HG03521 (cell line): ENCODE data around the gene SCAMP4.
A peak's percentile ranks its signal among the peaks of the same experiment; 100 is the strongest.

Experiments
- ATAC-seq: cut with Tn5 transposase; IDR thresholded peaks from one replicate; pipeline ENCODE4 v1.9.1; 2021; ENCODE audit warnings: mild to moderate bottlenecking, moderate library complexity; ENCODE audit not compliant: unreplicated experiment

SCAMP4 gene

DNA sequence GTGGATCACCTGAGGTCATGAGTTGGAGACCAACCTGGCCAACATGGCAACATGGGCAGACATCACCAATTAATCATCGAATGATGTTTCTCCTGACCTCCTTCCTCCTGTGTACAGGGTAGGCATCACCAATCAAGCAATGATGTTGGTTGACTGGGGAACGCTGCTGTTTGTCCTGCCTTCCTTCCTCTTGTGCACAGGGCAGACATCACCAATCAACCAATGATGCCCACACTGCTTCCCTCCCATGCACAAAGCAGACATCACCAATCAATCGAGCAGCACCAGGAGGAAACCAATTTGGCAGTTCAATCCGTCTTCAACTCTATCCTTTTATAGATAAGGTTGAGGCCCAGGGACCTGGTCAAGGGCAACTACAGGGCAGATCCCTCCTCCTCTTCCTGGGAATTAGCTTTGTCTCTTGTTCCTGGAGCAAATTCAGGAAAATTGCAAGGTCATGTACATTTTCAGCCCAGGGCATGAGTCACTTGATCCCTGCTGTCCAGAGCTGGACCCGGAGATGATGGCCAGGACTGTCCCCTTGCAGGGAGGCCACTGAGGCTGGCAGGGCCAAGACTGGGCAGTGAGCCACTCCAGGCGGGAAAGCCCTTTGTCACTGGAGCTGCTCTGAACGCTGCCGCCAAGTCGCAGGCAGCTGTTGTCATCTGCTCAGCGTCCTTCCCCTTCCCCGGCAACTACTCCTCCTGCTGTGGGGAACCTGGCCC is 30.4 kb downstream of the SCAMP4 start:
- no peak for ATAC-seq

DNA sequence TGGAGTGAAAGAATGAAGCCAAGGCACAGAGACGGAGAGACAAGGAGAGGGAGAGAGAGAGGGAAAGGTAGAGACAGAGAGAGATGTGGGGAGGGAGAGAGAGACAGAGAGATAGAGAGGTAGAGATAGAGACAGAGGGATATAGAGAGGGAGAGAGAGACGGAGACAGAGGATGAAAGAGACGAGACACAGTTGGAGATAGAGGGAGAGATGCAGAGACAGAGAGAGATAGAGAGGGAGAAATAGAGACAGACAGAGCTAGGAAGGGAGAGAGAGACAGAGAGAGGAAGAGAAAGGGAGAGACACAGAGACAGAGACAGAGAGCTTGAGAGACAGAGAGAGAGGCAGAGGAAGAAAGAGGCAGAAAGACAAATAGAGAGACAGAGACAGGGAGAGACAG is 31.2 kb downstream of the SCAMP4 start:
- no peak for ATAC-seq

DNA sequence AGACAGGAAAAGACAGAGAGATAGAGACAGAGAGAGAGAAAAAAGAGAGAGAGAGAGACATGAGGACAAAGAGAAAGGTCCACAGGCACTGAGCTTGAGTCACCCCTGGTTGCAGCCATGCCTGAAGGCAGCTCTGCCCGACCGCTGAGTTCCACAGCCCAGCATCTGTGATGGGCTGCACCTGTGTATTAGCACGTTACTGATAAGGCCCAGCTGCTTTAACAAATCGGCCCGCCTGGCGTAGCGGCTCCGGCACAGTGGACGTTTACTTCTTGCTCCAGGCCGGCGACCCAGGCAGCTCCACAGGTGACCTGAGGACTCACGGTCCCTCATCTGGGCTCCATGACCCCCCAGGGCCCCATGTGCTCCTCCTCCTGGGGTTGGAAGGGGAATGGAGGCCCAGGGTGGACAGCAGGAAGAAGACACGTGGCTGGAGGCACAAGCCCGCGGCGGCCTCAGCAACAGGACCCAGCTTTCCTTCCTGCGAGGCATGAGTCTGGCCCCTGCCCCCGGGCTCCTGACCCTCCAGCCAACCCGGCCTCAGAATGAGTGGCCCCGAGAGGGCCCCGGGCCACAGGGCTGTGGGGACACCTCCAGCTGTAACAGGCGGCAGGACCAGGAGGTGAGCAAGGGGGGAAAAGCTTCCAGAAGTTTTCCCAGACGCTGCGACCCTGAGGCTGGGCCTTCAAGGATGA is 31.9 kb downstream of the SCAMP4 start:
- ATAC-seq, result no peak

DNA sequence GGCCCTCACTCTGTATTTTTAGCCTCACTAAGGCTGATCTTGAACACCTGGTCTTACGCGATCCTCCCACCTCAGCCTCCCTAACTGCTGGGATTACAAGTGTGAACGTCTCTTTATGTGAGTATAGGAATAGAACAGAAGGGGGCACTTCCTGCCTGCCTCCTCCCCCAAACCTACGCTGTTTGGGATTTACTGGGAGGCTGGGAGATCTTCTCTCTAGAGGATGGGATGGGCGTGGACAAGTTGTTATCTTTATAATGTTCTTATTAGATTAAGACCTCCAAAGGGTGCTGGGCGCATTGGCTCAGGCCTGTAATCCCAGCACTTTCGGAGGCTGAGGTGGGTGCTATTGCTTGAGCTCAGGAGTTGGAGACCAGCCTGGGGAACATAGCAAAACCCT is 32.9 kb downstream of the SCAMP4 start:
- no peak for ATAC-seq

DNA sequence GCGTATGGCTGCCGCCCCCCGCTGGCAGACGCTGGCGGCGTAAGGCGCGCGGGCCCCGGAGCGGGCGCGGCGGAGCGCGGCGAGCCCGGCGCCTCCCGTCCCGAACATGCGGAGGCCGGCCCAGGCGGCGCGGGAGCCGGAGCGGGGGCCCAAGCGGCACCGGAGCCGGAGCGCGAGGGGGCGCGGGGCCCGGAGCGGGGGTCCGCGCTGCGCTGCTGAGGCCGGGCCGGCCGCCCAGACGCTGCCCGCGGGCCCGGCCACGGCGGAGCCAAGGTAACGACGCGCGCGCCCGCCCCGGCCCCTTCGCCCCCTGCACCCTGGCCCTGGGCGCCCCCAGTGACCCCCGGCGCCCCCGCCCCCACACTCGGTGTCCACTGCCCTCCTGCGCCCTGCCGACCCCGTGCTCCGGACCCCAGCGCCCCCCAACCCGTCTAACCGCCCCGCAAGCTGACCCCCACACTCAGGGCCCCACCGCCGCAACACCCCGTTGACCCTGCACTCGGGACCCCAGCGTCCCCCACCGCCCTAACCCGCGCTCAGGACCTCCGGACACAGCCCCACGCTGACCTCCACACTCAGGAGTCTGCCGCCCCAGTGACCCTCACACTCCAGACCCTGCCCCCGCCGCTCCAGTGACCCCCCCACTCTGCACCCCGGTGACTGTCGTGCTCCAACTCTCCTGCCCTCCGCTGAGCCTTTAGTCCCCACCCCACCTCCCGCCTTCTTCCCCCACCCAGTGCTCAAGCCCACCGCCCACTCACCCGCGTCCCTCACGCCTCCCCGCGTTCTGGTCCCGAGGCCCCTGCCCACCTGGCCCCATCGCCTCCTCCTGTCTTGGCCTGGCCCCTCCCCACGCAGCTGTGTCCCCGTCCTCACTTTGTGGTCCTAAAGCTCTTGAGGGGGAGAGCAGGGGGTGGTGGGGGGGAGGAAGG is 36.2 kb downstream of the SCAMP4 start, which contains the start of gene CSNK1G2:
CSNK1G2 (plus strand) TSS at position 27 of the 932 bp plus-strand sequence. CDS start 28,601 bp downstream, outside the sequence.
- peak; percentile 61 for ATAC-seq

DNA sequence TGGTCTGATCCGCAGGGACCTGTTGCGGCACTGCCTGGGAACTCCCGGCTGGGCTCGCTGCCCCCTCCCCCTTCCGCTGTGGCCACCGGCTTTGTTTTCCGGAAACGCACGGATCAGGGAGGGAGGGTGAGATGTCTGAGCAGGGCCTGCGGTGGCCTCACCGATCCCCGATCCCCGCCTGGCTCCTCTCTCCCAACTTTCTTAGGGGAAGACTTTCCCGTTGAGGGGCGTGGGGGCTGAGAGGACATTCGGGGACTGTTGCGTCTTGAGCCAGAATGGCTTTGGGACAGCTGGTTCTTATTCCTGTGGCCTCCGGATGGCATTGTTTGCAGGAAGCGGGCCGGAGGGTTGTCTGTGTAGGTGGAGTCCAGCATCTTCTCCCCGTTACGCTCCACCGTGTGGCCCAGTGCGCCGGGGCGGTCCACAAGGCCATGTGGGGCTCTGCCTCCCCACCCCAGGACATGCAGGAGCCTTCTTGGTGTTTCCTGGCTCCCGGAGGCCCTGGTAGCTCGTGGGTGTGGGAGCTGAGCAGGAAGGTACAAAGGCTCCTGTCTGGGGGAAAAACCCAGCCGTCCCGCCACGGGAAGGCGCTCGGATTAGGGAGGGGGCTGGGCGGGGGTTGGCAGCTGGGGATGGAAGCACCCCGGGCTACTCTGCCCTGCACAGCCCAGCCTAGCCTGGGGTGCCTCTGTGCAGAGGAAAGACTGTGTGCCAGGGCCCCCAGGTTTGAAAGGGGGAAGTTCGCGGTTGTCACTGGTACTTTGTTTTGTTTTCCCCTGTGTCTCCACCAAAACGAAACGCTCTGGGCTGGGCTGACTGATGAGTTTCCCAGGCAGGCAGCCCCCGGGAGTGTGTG is 37.1 kb downstream of the SCAMP4 start:
- no peak for ATAC-seq

DNA sequence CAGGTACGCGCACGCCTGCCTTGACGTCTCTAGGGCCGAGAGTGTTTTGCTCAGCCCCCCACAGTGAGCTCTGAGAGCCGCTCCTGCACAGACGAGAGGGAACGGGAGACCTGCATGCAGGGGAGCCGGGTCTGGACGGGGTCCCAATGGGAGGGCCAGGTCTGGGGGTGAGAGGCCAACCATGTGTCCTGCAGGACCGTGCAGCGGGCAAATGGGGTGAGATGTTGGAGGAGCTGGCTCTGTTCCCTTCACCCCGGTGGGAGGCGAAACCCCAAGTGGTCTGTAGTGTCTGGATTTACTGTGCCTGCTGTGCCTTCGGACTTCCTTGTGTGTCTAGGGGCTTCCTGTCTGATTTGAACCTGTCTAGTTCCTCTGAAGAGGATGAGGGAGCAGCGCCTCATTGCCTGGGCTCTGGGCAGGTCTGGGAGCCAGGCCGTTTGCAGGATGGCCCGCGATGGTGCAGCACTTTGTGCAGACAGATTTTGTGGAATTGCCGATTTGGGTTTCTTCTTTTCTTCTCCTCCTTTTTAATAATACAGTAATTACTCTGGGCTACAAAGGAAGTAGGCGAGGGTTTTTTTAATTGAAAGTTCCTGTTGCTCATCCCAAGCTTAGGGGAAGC is 37.8 kb downstream of the SCAMP4 start:
- ATAC-seq, result no peak

DNA sequence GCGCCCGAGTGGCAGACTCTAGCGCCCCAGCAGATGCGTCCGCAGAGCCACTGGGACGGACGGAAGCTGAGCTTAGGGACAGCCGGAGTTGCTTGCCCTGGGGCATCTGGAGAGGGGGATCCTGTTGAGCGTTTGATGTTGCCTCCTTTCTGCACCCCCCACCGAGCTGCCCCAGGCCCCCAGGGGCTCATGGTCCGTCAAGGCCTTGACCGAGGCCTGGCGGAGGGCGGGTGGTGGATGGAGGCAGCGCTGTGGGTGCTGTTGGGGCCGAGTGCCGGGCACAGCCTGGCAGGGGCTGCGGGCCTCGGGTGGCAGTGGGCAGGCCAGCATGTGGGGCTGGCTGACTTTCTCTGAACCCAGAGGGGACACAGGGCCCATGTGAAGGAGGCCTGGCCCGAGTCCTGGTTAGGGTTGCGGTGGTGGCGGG is 38.5 kb downstream of the SCAMP4 start:
- ATAC-seq, result no peak

DNA sequence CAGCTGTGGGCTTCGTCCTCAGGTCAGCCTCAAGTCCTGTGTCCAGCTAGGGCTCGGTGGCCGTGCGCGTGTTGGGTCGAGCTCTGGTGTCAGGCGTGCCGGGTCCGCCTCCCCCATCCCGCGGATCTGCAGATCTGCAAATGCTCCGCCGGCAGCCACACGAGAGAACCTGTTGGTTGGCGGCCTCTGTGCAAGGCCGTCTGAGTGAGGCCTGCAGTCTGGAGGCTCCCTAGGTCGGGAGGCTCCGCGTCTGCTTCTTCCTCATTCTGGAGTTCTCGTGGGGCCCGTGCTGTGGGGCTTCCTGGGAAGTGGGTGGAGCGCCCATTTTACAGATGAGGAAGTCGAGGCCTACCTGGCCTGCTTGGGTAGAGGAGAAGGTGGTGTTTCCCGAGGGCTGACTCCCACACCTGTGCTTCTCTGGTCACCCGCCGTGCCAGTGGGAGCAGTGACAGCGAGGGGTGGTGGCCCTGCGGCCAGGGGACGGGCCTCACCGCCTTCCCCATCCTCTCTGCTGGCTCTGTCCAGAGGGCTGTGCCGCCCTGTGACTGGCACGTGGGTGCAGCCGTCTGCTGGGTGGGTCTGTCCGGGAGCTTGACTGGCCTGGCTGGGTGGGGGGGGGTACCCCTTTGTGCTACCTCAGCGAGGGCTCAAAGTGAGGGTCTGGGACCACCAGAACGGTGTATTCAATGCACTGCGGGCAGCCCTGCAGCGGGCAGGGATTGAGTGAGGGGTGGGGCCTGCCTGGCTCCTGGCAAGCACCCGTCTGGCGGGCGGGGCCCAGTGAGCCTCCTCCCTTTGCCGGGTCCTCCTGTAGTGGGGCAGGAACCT is 39.1 kb downstream of the SCAMP4 start:
- ATAC-seq, result no peak

DNA sequence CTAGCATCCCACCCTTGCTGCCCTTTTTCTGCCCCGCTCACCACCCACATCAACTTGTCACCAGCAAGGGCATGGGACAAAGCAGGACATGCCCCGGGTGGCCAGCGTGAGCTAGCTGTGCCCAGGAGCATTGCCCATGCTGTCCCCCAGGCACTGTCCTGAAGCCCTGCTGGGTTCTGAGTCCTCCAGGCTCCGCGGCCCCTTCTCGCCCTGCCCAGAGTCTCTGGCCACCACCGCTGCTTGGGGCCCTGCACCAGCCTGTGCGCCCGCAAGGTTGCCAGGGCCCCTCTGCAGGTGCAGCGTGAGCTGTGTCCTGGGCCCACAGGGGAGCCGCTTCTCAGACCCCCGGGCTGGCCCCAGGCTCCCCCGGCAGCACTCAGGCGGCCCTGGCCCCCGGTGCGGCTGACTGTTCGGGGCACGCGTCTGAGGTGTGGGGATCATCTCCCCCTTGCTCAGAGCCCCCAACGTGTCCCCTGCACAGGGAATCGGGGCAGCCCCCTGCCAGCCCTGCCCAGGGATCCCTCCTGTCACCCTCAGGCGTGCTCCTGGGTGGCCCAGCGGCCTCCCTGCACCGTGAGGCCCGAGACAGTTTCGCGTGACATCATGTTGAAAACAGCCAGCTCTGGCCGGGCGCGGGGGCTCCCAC is 39.8 kb downstream of the SCAMP4 start:
- no peak for ATAC-seq

DNA sequence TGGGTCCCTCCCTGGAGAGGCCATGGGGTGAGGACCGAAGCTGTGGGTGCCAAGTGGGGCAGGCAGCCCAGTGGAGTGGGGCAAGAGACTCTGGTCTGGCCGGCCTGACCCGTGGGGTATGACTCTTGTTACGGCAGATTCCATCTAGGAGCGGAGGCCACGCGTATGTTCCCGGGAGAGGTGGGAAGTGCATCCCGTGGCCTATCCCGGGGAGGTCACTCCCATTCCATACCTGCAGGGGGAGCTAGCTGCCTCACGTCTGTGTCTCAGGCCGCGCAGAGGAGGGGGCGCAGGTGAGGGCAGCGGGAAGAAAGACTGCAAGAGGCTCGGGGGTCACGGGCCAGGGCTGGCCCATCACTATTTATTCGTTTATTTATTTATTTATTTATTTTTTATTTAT is 40.7 kb downstream of the SCAMP4 start:
- no peak for ATAC-seq

DNA sequence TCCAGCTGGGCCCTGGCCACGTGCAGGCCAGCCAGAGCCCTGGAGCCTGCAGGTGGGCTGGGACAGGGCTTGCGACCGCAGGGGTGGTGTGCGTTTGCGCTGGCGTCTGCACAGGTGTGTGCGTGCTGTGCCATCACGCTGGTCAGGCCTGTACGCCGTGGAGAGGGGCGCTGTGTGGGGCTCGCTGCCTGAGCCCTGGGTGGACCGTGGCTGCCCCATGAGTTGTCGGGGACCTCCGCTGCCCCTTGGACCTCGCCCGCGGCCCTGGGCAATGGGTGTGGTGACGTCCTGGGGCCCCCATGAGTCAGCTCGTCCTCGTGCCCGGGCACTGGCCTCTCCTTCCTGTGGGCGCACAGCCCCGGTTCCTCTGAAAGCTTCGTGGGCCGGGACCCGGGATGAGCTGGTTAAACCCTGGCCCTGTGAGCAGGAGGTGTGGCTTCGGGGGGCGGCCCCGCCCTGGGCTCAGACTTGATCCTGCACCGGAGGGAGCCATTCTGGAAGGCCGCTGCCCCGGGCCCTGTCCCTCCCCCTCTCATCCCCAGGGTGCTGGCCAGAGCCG is 42.5 kb downstream of the SCAMP4 start:
- ATAC-seq, result no peak

DNA sequence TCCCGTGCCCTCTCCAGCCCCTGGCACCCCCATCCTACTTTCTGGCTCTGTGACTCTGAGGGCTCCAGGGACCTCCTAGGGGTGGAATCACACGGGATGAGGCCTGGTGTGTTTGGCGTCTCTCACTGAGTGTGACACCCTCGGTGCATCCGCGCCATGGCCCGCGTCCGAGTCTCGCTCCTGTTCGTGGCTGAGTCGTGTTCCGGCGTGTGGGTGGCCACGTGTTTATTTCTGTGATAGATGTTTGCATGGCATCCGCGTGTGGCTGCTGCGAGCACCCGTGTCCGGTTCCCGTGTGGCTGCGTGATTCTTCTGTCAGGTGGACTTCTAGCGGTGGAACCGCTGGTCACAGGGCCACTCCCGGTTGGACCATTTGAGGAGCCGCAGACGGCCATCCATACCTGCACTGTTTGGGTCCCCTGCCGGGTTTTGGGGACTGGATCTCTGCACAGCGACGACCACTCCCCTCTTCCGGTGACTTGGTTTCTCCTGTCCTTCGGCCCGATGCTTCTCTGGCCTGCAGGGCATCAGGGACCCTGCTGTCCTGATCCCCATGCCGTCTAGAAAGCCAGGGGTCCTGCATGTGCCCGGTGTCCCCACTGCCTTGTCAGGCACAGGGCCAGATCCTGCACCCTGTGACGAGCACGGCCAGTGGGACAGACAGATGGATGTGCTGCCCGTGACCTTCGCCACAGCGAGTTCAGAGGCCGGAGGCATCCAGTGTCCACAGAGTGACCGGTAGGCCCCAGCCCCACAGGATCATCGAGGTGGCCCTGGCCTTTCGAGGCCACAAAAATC is 44.3 kb downstream of the SCAMP4 start:
- ATAC-seq, result no peak

DNA sequence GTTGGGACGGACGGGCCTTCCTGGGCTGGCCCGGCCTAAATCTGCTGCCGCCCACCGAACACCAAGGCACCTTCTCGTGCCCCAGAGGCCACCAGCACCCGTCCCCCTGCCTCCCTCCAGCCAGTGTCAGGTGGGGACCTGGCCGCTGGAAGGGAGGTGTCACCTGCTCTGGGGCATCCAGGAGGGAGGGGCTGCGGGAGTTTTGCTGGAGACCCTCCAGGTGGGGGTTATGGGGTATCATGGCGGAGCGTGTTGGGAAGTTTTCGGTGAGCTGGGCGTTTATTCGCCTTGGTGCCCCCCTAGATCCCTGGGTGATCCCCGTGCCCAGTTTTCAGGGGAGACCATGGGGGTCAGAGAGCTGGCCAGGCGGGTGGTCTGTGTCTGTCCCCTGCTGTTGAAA is 45.4 kb downstream of the SCAMP4 start:
- ATAC-seq, result no peak

DNA sequence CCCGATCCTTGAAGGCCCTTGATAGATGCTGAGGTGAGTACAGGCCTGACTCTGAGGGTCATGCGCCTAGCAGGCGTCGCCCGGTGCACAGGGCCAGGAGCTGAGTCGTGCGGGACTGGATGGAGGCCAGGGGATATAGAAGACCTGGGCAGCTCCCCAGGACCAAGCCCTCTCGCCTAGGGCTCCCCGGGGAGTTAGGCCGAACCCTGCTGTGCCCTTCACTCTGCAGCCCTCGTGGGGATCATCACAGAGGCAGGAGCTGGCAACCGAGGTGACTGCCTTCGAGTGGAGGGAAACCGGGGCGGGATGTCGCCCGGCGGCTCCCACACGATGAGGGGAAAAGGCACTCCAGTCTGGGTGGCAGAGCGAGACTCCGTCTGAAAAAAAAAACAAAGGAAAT is 47.4 kb downstream of the SCAMP4 start:
- no peak for ATAC-seq

DNA sequence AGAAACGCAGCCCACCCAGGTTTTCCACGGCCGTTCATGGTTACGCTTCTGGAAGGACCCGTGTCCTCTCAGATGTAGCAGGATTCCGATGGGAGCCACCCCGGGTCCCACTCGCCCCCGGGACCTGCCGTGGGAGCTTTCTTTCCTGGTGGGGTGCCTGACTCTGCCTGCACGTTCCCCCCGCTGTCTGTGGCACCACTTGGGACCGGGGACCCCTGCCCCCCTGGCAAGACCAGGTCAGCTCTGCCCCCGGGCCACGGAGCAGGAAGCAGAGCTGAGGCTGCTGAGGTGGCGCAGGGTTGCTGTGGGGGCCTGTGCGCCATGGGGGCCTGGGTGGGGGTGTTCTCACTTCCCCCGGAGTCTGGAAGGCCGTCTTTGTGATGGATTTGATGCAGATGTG is 47.8 kb downstream of the SCAMP4 start:
- ATAC-seq, result no peak

DNA sequence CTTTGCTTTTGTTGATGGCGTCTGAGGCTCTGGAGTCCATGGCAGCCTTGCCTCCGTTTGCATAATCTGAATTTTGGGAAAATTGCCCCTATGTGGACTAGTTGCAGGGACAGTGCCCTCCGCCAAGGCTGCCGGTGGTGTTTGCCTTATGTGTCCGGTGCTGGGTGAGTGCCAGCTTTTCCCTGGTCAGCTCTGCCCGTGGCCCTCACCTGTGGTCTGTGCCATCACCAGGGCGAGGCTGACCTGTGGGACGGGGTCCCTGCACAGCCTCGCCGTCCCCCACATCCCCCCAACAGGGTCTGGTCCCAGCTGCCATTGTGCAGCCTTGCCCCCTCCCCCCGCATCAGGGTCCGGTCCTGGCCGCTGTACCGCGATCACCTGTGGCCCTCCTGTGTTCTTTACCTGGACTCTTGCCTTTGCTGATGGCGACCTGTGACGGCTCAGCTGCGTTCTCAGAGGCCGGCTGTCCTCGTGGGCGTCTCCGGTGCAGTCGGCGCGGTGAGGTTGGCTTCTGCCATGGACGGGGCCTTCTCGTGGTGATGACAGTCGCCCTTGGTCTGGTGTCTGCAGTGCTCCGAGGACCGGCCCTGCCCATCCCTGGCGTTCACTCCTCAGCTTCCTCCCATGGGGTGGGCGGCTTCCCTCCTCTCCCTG is 48.4 kb downstream of the SCAMP4 start:
- no peak for ATAC-seq
